ENCODE measurements around the gene HID1. TPM values are rescaled to one million over a fixed set of nuclear protein-coding genes. Genes with fewer than 3 reads are reported as not detected.

HID1 gene
- total RNA-seq, 1 experiment from 2014 or later = 12.7 TPM

DNA sequence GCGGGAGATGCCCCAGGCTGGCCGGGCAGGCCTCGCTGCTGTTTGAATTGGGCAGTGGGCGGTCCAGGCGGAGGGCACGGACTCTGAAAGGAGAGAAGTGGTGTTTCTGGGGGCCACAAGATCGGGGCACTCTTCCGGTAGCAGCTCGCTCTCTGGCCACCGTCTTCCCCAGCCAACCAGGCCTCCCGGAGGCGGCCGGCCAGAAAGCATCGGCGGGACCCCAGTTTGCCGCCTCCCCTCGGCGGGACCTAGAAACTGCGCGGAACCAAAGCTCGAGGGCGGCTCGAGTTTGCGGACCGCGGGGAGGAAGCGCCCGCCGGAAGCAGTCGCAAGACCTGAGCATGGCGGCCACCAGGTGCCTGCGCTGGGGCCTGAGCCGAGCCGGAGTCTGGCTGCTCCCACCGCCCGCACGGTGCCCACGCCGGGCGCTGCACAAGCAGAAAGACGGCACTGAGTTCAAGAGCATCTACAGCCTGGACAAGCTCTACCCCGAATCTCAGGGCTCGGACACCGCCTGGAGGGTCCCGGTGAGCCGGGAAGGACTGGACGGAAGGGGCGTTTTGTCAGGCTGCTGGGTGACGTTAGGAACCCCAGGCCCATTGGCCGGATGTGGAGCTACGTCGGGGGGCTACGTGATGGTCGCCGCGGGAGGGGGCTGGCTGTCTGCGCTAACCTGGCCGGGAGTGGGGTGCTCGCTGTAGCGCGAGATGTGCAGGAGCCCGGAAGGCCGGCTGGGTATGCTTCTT lies 40.0 kb upstream of the HID1 start, which contains the start of gene MRPL58:
Gene MRPL58, plus strand, starts transcription at position 325 of the 746 bp plus-strand sequence. Its CDS starts 17 bp downstream, at position 342.
- Histone ChIP-seq H4K20me1 (ENCODE audit: control insufficient read depth, insufficient read depth, insufficient read length) (no peaks in the 10 kb centered on the region), H2AK5ac (ENCODE audit: insufficient read length, low read length) (no peak within 1 kb of the TSS), H2AFZ (ENCODE audit: low read length) (no peak within 1 kb of the TSS), H3K9me3 (ENCODE audit: control insufficient read depth, low read depth, low read length) (no peaks in the 10 kb centered on the region), H3K18ac (ENCODE audit: insufficient read length, low read depth, low read length) (peak within 1 kb of the TSS; percentile 100), H3K79me1 (ENCODE audit: insufficient read depth, low read depth, low read length, poor library complexity, severe bottlenecking) (no peaks in the 10 kb centered on the region), H3K9ac (ENCODE audit: extremely low read depth, insufficient read length, low read length) (peak within 1 kb of the TSS; percentile 95), H3K56ac (ENCODE audit: insufficient read length, low read depth, low read length) (no peak within 1 kb of the TSS), H3T11ph (ENCODE audit: low read length) (no peak within 1 kb of the TSS), H2BK120ac (ENCODE audit: low read depth, low read length, poor library complexity, severe bottlenecking) (peak within 1 kb of the TSS; percentile 54), H4K5ac (ENCODE audit: insufficient read length, low read depth, low read length) (peak within 1 kb of the TSS; percentile 91), H2BK12ac (ENCODE audit: insufficient read length, low read depth, low read length) (peak within 1 kb of the TSS; percentile 43), H3K4me2 (ENCODE audit: insufficient read depth, insufficient read length, low read length) (peak within 1 kb of the TSS; percentile 97), H3K4ac (ENCODE audit: low read depth, low read length) (peak within 1 kb of the TSS; percentile 27; the same call in 1 of the 2 replicates), H2BK15ac (ENCODE audit: low read depth, low read length) (no peak within 1 kb of the TSS; the same call in 1 of the 2 replicates), H3K23ac (ENCODE audit: insufficient read length, low read depth, low read length) (no peak within 1 kb of the TSS), H3K27ac (ENCODE audit: insufficient read length, low read depth, low read length) (peak within 1 kb of the TSS; percentile 63), H3K79me2 (ENCODE audit: insufficient read depth, low read length) (no peaks in the 10 kb centered on the region), H3K4me1 (ENCODE audit: insufficient read depth, low read length) (no peaks in the 10 kb centered on the region; the same call in 1 of the 2 replicates), H2BK20ac (ENCODE audit: low read depth, low read length, poor library complexity, severe bottlenecking) (no peak within 1 kb of the TSS), H3K27me3 (ENCODE audit: insufficient read depth, low read length) (no peaks in the 10 kb centered on the region), H4K8ac (replicated peaks; ENCODE audit: insufficient read length, low read depth, low read length) (no peak within 1 kb of the TSS), H3K14ac (ENCODE audit: insufficient read depth, low read length) (peak within 1 kb of the TSS; percentile 99), H4K91ac (ENCODE audit: insufficient read length, low read depth, low read length) (no peak within 1 kb of the TSS), H3K23me2 (ENCODE audit: insufficient read length, low read depth, low read length, poor library complexity, severe bottlenecking) (peaks cover 10% of the 10 kb centered on the region), H2BK5ac (ENCODE audit: insufficient read length, low read length) (no peak within 1 kb of the TSS)
- Mint-ChIP-seq H3K27ac (peak within 1 kb of the TSS; percentile 91 to 98 (median 96)), H3K27me3 (ENCODE audit: low read depth) (peaks cover 1% of the 10 kb centered on the region), H3K4me3 (peak within 1 kb of the TSS; percentile 87), H3K9me3 (no peaks in the 10 kb centered on the region), H3K4me1 (peaks cover 23 to 25% of the 10 kb centered on the region in 2 experiments), H3K36me3 (ENCODE audit: insufficient read depth in 1 of 3, low read depth in 3 of 3) (peaks cover 6 to 16% (median 9%) of the 10 kb centered on the region in 3 experiments; a peak in 4 of 7 replicates)
- TF ChIP-seq CTCF (conservative IDR thresholded peaks at IDR 0.05) = peak; percentile 55
- DNase-seq = peak; percentile 97
- no CpG with 5 or more reads among the region's 63 CpGs for WGBS (ENCODE audit: extremely low coverage, insufficient read length, low lambda C conversion rate)

All from H9 (cell line).